Measurements from ENCODE around the gene ANKRD2.

DNA sequence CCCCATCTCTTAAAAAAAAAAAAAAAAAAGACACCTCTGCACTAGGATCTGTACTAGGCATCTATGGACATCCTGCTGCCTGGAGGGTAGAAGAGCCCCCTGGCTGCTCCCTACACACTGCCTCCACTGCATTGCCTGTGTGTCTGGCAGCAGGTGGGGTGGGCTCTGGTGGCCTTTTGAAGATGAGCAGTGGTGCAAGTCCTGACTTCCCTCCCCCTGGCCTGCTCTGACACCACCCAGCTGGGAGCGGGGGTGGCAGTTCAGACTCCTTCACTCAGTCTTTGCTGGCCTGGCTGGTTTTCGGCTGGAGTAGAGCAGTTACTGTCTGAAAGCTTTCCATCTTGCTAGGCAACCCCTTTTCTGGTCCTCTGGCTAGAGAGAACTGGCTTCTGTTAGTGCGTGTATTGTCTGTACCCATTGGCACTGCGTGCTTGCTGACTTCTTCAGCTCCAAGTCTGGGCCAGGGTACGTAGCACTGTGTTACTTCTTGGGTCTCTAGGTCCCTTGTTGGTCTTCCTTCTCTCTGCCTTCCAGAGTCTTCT, 34.6 kb downstream of the ANKRD2 start:
- no peak for TF ChIP-seq JUND (IDR thresholded peaks at IDR 0.05; ENCODE audit: low read depth, low read length)
- TF ChIP-seq, protein P1, sequence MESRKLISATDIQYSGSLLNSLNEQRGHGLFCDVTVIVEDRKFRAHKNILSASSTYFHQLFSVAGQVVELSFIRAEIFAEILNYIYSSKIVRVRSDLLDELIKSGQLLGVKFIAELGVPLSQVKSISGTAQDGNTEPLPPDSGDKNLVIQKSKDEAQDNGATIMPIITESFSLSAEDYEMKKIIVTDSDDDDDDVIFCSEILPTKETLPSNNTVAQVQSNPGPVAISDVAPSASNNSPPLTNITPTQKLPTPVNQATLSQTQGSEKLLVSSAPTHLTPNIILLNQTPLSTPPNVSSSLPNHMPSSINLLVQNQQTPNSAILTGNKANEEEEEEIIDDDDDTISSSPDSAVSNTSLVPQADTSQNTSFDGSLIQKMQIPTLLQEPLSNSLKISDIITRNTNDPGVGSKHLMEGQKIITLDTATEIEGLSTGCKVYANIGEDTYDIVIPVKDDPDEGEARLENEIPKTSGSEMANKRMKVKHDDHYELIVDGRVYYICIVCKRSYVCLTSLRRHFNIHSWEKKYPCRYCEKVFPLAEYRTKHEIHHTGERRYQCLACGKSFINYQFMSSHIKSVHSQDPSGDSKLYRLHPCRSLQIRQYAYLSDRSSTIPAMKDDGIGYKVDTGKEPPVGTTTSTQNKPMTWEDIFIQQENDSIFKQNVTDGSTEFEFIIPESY (IDR thresholded peaks at IDR 0.05), result no peak
- TF ChIP-seq KDM1A (IDR thresholded peaks at IDR 0.05; ENCODE audit: borderline replicate concordance), result no peak
- TF ChIP-seq, protein P2, sequence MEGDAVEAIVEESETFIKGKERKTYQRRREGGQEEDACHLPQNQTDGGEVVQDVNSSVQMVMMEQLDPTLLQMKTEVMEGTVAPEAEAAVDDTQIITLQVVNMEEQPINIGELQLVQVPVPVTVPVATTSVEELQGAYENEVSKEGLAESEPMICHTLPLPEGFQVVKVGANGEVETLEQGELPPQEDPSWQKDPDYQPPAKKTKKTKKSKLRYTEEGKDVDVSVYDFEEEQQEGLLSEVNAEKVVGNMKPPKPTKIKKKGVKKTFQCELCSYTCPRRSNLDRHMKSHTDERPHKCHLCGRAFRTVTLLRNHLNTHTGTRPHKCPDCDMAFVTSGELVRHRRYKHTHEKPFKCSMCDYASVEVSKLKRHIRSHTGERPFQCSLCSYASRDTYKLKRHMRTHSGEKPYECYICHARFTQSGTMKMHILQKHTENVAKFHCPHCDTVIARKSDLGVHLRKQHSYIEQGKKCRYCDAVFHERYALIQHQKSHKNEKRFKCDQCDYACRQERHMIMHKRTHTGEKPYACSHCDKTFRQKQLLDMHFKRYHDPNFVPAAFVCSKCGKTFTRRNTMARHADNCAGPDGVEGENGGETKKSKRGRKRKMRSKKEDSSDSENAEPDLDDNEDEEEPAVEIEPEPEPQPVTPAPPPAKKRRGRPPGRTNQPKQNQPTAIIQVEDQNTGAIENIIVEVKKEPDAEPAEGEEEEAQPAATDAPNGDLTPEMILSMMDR (IDR thresholded peaks at IDR 0.05 in 2 of 3, conservative IDR thresholded peaks at IDR 0.05 in 1 of 3; ENCODE audit: control insufficient read depth in 2 of 3, extremely low read depth in 1 of 3, insufficient read depth in 1 of 3, low read depth in 3 of 3, low read length in 3 of 3), result no peak
- TF ChIP-seq CBX5 (IDR thresholded peaks at IDR 0.05; ENCODE audit: low read depth), result no peak
- TF ChIP-seq POLR2A (IDR thresholded peaks at IDR 0.05; ENCODE audit: low read depth, low read length), result no peak

Data from GM12878 (cell line).